MCF 10A (cell line): ENCODE results near the gene SNX3. TPM values are rescaled to one million over a fixed set of nuclear protein-coding genes. Genes with fewer than 3 reads are reported as not detected.

Experiments
- BruUV-seq: library from RNA; stranded (reverse); fragments of 400-500 nt; replicated peaks from 2 replicates; lab custom pipeline; 2021; lab: Mats Ljungman, UMichigan
- CTCF ChIA-PET: fragments of 300-600 bp; sonication (Branson Sonifier 250); formaldehyde crosslinking; extraction: SDS; loops from one replicate; lab custom pipeline; 2021; ENCODE audit warnings: antibody characterized with exemption, inconsistent platforms; lab: Yijun Ruan, JAX
- POLR2A ChIA-PET: fragments of 300-600, 350-650 bp; sonication (Branson Sonifier 250); formaldehyde crosslinking; extraction: SDS; loops from one replicate; lab custom pipeline; 2020; ENCODE audit warnings: antibody characterized with exemption, inconsistent platforms; lab: Yijun Ruan, JAX
- DNase-seq: peaks from one replicate; pipeline ENCODE4 v3.0.0-alpha.2; 2018; ENCODE audit not compliant: unreplicated experiment
- H3K27ac Mint-ChIP-seq: one replicate; pipeline ENCODE4 v1.8.0; 2022; ENCODE audit warnings: mild to moderate bottlenecking, low read depth, mixed read lengths; ENCODE audit not compliant: unreplicated experiment
- H3K27me3 Mint-ChIP-seq: one replicate; pipeline ENCODE4 v1.8.0; 2022; ENCODE audit warnings: mixed read lengths; ENCODE audit not compliant: insufficient read depth, unreplicated experiment
- H3K36me3 Mint-ChIP-seq: one replicate; pipeline ENCODE4 v1.8.0; 2022; ENCODE audit warnings: mild to moderate bottlenecking, moderate library complexity, mixed read lengths; ENCODE audit not compliant: insufficient read depth, unreplicated experiment
- H3K4me1 Mint-ChIP-seq: one replicate; pipeline ENCODE4 v1.8.0; 2022; ENCODE audit warnings: mixed read lengths; ENCODE audit not compliant: insufficient read depth, unreplicated experiment
- H3K4me3 Mint-ChIP-seq: one replicate; pipeline ENCODE4 v1.8.0; 2022; ENCODE audit warnings: mild to moderate bottlenecking, moderate library complexity, mixed read lengths; ENCODE audit not compliant: unreplicated experiment
- H3K9me3 Mint-ChIP-seq: one replicate; pipeline ENCODE4 v1.8.0; 2022; ENCODE audit warnings: mixed read lengths; ENCODE audit not compliant: unreplicated experiment
- CTCF ChIP-seq: fragments of 200-600 bp; IDR thresholded peaks from one replicate; pipeline ENCODE4 v1.8.0; 2022; ENCODE audit warnings: antibody characterized with exemption, mild to moderate bottlenecking; ENCODE audit not compliant: unreplicated experiment
- intact Hi-C: fragments of 100-400 bp; cut with micrococcal nuclease; formaldehyde crosslinking; loops from 2 replicates; pipeline ENCODE4 v1.14.1; 2022
- total RNA-seq: library from RNA; stranded (reverse); gene quantifications from 2 replicates; pipeline ENCODE4 v1.2.3, GENCODE V29; 2022

Gene SNX3
- total RNA-seq, 1 experiment from 2014 or later, result 114 TPM

- no peak overlapping the region for H3K27ac Mint-ChIP-seq
- no peak for DNase-seq
- no peaks in the 10 kb centered on the region for H3K4me1 Mint-ChIP-seq
- peaks cover 12% of the 10 kb centered on the region for H3K27me3 Mint-ChIP-seq
- no peaks in the 10 kb centered on the region for H3K36me3 Mint-ChIP-seq
- H3K4me3 Mint-ChIP-seq, result no peak overlapping the region
- ChIA-PET CTCF (no interaction called here), POLR2A (no interaction called here)
- no peak for TF ChIP-seq CTCF
- no peaks in the 10 kb centered on the region for H3K9me3 Mint-ChIP-seq
- intact Hi-C loops, result no loop called here
- BruUV-seq, result no TSS peak
Observed at GRCh38 chr6:108170332-108171290, 90.2 kb downstream of the SNX3 start.

- Mint-ChIP-seq H3K4me3 (no peak overlapping the region), H3K9me3 (no peaks in the 10 kb centered on the region), H3K4me1 (no peaks in the 10 kb centered on the region), H3K27ac (no peak overlapping the region), H3K27me3 (peaks cover 20% of the 10 kb centered on the region), H3K36me3 (no peaks in the 10 kb centered on the region)
- DNase-seq, result no peak
- intact Hi-C loops, result no loop called here
- CTCF ChIA-PET, result no interaction called here
- BruUV-seq, result no TSS peak
- POLR2A ChIA-PET, result no interaction called here
- TF ChIP-seq CTCF, result no peak
Observed at GRCh38 chr6:108169464-108170331, 91.1 kb downstream of the SNX3 start.

GRCh38 chr6:108168501-108169463 lies 92.1 kb downstream of the SNX3 start:
- TF ChIP-seq CTCF, result no peak
- intact Hi-C loops, result no loop called here
- ChIA-PET POLR2A (no interaction called here), CTCF (no interaction called here)
- Mint-ChIP-seq H3K4me1 (no peaks in the 10 kb centered on the region), H3K27me3 (peaks cover 29% of the 10 kb centered on the region), H3K27ac (no peak overlapping the region), H3K4me3 (no peak overlapping the region), H3K9me3 (no peaks in the 10 kb centered on the region), H3K36me3 (no peaks in the 10 kb centered on the region)
- no TSS peak for BruUV-seq
- DNase-seq, result no peak
